Measurements from ENCODE around the gene NBR1. TPM values are rescaled to one million over a fixed set of nuclear protein-coding genes. Genes with fewer than 3 reads are reported as not detected.
"Not testable (repeated sequence)": the region's sequence is repeated elsewhere in the genome, so short reads cannot be mapped to it uniquely, and the experiment has no call there.

Gene NBR1
- total RNA-seq, 2 donors from 2014 or later, result 103 to 131 TPM

DNA sequence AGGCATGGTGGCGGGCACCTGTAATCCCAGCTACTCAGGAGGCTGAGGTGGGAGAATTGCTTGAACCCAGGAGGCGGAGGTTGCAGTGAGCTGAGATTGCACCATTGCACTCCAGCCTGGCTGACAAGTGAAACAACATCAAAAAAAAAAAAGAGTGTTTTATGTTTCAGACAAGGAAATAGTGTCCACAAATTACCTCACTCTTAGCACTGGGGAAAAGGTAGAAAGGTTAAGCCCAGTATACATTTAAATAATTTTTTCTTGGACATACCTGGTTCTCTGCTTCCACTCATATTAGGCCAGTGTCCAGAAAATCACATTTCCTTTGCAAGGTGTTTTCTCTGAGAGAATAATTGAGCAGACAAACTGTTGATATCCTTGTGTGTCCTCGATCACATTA lies 32.0 kb downstream of the NBR1 start:
- intact Hi-C loops (cut with DNase I, micrococcal nuclease); DNase-seq: not testable (repeated sequence)
- peak; percentile 86 for ATAC-seq

DNA sequence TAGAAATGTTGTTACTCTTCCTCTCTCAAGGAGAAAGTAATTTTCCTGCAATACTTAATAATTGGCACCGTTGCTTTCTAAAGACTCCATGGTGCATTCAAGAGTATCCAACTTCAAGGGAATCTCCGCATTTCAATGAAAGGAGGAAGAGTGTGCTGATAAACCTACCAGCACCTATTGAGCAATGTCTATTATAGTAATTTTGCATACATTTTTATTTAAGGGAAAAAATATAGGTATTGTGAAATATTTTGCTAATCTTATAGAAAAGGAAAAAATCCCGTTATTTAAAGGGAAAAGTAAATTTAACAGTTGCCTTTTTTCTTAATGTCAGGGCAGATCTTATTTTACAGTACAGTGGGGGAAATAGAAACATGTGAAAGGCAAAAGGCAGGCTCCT lies 39.6 kb downstream of the NBR1 start:
- intact Hi-C loops (cut with DNase I, micrococcal nuclease), result no loop called here
- ATAC-seq (no peak), DNase-seq (no peak)

DNA sequence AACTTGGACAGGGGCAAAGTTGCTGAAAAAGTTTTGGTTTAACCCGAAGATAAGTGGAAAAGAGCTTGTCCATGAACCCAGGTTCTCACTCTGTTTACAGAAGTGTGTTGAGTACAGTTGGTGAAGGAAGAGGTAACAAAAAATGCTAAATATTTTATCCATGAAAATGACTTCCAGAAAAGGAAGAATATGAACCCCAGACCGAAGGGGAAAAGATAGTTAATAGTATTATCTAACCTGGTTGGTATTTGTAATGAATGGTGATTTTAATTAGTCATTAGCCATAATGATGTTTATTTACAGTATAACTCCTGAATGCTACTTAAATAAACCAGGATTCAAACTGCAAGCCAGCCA lies 40.1 kb downstream of the NBR1 start:
- DNase-seq (no peak), ATAC-seq (no peak)
- intact Hi-C loops (cut with DNase I, micrococcal nuclease), result no loop called here

DNA sequence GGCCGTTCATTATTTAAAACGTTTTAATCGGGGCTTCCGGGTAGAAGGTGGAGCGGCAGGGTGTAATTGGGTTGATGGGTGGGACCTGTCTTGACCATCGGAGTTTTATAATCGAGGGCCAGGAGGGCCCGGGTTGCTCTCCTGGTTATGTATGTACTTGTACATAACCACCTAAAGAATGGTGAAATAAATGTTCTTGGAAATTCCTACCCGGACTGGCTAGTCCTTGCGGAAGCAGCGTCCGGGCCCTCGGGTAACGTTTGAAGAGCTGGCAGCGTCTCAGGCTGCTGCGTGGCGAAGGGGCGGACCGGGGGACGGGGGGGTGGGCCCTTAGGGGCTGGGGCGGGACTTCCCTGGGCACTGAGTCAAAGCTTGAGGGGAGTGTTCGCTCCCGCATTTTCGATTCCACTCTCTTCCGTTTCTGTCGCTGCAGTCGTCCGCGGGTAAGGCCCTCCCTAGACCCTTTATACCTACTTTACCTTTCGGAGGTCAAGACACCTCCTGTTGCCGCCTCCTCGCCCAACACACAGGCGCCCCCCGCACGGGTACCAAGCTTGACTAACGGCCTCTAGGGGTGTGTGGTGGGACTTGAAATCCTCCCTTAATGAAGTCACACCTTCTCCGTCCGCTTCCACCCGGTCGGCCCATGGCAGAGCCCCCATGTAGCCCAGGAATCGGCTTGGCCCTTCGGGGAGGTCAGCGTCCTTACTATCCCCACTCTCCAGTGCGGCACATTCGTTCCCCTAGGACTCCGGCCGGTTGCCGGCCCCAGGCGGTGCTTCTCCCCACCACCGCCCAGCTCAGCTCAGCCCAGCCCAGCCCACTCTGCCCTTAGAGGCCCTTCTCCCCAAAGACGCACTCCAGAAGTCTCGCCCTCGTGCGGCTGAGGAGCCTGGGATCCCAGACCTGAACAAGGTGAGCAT lies 40.7 kb downstream of the NBR1 start, which contains the start of gene TMEM106A:
Gene TMEM106A (plus strand): TSS at position 396 of the 923 bp plus-strand sequence. CDS start 1,167 bp downstream, outside the sequence.
- intact Hi-C loops (cut with DNase I, micrococcal nuclease), result no loop called here
- DNase-seq (peak; percentile 82 to 84), ATAC-seq (peak; percentile 84)

DNA sequence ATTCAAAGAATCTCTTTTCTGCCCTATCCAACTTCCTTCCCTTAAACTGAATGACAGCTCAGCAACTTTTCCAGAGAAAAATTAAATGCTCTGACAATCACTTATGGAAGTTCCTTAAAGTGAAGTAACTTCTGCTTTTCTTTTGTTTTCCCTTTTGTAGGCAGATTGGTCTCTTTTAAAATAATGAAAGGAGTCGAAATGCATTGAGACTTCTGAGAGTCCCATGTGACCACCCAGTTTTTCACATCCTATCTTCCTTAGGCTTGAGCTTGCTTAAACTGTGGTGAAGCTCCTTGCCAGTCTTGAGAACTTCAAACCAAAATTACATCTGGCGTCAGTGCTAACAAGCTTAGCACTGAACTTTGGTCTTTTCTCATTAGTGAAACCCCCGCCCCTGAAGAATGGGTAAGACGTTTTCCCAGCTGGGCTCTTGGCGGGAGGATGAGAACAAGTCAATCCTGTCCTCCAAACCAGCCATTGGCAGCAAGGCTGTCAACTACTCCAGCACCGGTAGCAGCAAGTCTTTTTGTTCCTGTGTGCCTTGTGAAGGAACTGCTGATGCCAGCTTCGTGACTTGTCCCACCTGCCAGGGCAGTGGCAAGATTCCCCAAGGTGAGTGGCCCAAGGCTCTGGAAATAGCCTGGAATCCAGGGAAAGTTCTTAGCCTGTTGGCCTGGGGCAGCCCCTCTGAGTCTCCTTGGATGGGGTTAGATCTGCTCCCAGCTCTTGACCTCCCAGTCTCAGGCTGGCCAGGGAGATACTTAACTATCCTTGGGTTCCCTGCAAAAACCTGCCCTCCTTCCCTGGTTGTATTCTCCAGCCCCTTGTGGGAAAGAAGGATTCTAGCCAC lies 41.9 kb downstream of the NBR1 start:
- intact Hi-C loops (cut with DNase I, micrococcal nuclease), result no loop called here
- no peak for ATAC-seq
- DNase-seq, result peak in 1 of 2 donors; percentile 13

DNA sequence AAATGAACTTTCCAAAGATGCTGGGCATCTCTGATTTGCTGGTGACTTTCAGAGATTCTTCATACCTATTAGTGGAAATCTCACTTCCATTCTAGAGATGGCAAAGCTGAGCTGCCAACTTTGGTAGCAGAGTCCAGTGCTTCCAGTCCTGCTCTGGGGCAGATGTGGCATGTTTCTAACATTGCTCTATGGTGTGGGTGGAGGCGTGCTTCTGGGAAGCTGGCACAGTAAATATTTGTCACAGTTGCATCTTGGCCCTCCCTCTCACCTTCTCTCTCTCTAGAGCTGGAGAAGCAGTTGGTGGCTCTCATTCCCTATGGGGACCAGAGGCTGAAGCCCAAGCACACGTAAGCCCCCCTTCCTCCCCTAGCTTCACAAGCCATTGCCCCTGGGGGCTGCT lies 42.5 kb downstream of the NBR1 start:
- no peak for ATAC-seq
- intact Hi-C loops (cut with DNase I, micrococcal nuclease), result no loop called here

DNA sequence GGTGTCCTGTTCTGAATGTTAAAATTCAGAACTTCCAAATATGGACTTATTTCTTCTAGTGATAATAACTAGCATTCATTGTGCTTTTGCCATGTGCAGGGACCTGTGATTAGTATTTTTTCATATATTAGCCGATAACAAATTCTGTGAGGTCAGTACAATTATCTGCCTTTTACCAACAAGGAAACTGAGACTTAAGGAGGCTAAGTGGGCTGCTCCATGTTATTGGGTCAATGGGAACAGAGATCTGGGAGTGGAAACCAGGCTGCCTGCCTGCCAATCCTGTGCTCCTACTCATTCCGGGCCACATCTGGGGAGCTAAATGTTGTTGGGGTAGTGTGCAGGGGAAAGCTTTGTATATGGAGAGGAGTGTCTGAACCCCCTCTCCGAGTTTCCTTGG lies 44.3 kb downstream of the NBR1 start:
- intact Hi-C loops (cut with DNase I, micrococcal nuclease), result no loop called here
- ATAC-seq, result no peak
- no peak for DNase-seq

More for the DNA sequence above, 42.5 kb downstream of the NBR1 start:
- DNase-seq, result no peak

DNA sequence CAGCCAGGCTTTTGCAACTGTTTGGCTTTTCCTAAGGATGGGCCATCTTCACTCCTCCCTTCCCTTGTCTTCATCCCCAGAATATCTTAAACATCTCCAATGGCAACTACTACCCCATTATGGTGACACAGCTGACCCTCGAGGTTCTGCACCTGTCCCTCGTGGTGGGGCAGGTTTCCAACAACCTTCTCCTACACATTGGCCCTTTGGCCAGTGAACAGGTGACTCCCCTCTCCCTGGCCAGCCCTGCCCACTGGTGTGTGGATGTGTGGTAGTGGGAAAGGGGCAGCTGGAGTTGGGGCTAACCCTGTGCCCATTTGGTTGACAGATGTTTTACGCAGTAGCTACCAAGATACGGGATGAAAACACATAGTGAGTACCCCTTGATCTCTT lies 45.4 kb downstream of the NBR1 start:
- ATAC-seq, result no peak
- intact Hi-C loops (cut with DNase I, micrococcal nuclease), result no loop called here

DNA sequence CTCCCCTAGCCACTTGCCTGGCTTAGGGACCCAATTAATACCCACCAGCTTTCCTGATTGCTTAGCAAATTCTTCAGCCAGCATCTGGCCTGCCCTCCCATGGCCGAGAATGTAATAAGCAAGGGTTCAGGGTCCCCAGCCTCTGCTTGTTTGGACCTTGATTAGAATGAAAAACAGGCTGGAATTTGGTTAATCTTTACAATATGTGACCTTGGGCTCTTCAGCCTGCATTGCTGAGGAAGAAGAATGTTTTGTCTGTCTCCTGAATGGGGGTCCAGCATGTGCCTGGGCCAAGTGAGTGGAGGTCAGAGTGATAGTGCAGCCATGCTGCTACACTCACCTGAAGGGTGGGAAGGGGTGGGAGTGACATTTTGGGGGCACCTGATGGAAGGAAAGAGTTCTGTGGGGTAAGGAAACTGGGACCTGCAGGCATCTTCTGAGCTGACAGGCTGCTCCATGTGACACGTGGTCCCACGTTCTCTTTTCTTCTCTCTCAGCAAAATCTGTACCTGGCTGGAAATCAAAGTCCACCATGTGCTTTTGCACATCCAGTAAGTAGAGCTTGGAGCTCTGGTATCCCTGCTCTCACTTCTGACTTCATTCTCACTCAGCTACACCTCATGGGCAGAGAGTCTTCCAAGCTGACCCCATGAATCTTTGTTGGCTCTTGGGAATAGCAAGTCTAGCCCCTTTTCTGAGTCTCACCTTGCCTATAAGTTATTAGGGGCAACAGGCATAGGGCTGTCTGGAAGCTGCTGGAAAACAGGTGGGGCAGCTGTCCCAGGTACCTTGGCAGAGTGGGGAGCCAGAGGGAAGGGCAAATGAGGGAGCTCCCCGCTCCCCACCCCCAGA lies 46.0 kb downstream of the NBR1 start:
- intact Hi-C loops (cut with DNase I, micrococcal nuclease), result no loop called here
- DNase-seq (no peak), ATAC-seq (no peak)

More for the DNA sequence above, 45.4 kb downstream of the NBR1 start:
- no peak for DNase-seq

DNA sequence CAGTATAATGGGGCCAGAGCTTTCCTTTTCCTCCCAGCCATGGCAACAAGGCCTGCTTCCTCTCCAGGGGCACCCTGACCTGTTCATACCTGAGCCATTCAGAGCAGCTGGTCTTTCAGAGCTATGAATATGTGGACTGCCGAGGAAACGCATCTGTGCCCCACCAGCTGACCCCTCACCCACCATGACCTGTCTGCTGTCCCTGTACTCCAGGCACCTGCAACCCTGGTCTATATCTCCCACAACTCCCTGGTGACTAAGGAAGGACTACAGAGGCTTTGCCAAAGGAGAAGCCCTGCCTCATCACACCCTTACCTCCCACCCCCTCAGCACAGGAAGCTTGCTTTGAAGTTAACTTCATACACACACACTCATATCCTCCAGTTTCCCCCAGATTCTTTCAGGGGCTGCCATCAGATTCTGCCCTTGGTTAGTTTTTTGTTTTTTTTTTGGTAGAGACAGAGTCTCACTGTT lies 46.6 kb downstream of the NBR1 start:
- intact Hi-C loops (cut with DNase I, micrococcal nuclease), result no loop called here

DNA sequence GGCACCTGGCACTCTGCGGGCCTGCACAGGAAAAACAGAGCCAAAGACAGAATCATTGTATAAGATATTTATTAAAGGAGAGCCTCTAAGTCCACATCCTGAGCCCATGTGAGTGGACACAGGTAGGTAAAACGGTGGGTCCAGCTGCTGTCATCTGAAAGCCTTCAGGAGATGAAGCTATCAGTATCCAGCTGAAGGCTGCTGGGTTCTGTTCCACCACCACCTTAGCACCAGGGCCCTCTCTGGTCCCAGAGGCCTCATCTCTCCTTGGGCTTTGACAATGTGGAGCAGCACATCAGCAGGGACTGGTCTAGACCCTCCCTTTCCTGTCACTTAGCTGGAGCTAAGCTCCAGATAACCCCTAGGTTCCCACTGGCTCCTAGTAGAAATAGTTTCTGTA lies 48.0 kb downstream of the NBR1 start:
- ATAC-seq (no peak), DNase-seq (no peak)
- intact Hi-C loops (cut with DNase I, micrococcal nuclease), result no loop called here

More for the DNA sequence above, 46.6 kb downstream of the NBR1 start:
- no peak for ATAC-seq
- DNase-seq, result no peak

DNA sequence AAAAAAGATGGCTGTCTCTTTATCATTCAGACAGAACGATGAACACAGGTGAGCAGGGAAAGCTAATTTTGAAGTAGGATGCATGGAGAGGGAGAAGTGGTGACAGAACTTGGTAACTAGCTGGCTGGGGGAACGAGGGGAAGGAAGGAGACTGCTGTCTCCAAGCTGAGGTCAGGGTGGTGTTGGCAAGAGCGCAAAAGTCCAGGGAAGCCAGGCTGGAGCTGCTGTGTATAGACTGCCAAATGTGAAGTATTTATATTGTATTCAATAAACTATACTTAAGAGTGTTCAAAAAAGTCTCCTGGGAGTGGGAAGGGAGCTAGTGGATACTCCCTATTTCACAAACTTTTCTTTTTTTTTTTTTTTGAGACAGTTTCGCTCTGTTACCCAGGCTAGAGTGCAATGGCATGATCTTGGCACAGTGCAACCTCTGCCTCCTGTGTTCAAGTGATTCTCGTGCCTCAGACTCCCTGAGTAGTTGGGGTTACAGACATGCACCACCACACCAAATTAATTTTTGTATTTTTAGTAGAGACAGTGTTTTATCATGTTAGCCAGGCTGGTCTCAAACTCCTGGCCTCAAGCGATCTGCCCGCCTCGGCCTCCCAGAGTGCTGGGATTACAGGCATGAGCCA lies 48.8 kb downstream of the NBR1 start:
- ATAC-seq (no peak), DNase-seq (no peak)
- intact Hi-C loops (cut with DNase I, micrococcal nuclease), result no loop called here

DNA sequence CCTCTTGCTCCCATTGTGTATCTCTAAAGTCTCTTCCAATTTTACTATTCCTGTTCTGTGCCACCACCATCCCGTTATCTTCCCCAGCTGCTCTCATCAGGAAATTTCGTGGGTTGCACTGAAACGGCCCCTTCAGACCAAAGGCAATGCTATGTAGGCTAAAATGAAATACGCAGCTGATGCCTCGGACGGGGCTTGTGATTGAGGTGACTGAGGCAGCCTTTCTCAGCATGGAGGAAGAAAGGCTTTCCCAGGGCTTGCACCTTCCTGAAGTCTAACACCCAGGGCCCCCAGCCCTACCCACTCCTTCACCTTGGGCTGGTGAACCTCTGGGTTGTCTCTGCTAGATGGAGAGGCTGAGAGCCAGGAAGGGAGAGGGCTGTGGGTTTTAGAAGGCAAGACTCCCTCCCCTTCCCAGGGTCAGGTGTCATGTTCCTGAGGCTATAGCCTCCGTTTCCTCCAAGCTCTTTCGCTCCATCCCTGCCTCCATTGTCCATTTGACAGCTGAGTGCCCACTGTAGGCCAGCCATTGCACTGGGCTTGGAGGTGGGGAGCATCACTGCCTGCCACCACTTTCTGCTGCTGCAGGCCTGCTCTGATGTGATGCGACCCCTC lies 49.6 kb downstream of the NBR1 start:
- no peak for ATAC-seq
- intact Hi-C loops (cut with DNase I, micrococcal nuclease), result no loop called here

DNA sequence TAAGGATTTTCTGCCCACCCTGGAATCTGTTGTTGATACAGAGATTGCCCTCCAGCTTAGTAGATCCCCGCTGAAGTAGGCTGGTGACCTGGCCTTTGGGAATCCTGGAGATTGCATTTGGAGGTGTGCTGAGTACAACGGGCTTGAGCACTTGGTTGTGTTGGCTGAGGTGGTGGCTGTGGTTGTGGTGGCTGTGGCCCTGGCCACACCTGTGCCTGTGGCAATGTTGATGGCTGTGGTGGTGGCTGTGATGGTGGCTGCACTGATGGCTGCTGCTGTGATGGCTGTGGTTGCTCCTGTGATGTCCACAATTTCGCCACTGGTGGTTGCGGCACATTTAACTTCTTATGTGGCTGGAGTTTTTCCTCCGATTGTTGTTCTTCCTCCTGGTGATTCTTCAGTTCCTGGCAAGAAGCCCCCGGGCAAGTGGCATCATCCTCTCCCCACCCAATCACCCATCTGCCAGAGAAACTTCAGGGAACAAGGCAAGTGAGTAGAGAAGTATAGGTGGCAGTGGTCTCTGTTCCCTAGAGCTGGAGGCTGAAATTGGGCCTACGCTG lies 53.2 kb downstream of the NBR1 start:
- DNase-seq (no peak), ATAC-seq (no peak)
- intact Hi-C loops (cut with DNase I, micrococcal nuclease), result no loop called here

More for the DNA sequence above, 49.6 kb downstream of the NBR1 start:
- no peak for DNase-seq

DNA sequence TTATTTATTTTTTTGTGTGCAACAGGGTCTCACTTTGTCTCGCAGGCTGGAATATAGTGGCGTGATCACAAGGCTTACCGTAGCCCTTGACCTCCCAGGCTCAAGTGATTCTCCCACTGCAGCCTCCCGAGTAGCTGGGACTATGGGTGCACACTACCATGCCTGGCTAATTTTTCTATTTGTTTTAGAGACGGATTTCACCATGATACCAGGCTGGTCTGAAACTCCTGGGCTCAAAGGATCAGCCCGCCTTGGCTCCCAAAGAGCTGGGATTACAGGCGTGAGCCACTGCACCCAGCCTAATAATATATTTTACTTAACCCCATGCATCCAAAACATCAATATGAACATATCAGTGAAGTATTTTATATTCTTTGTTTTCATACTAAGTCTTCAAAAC lies 55.4 kb downstream of the NBR1 start:
- ATAC-seq (no peak), DNase-seq (no peak)
- intact Hi-C loops (cut with DNase I, micrococcal nuclease), result no loop called here

DNA sequence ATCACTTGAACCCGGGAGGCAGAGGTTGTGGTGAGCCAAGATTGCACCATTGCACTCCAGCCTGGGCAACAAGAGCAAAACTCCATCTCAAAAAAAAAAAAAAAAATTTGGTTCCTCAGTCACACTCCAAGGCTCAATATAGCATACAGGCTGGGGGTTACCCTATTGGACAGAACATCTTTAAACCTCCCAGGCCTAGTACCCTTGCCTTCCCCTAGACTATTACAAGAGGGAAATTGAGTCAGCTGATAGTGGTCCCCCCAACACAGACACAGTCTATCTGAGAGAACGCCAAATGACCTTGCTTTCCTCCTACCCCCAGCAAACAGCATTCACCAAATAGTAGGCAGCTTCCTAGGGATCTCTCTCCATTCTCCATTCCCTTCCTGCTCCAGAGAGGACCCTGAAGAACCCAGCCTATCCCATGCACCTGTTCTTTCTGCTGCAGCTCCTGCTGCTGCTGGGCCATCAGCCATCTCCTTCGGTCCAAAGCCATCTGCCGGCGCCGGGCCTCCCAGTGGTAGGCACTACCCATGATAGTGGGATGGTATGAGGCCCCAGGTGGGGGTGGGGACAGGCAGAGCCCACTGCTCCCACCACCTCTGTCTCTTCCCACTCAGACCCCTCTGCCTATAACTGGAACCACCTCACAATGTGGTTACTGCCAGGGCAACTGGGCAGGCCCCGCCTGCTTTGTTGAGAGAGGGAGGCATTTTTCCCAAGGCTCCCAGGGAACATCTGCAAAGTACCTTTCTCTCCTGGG lies 57.2 kb downstream of the NBR1 start, which contains the start of gene CCDC200:
Gene CCDC200 (minus strand): TSS at position 604 of the 763 bp plus-strand sequence. CDS start 69 bp downstream, at position 535.
- intact Hi-C loops (cut with DNase I, micrococcal nuclease), result not testable (repeated sequence)
- peak; percentile 17 for ATAC-seq

More for the DNA sequence above, 57.2 kb downstream of the NBR1 start, which contains the start of gene CCDC200:
- DNase-seq, result not testable (repeated sequence)
